Thymus (tissue), 11 donors: ENCODE measurements around the gene SYT8. TPM values are rescaled to one million over a fixed set of nuclear protein-coding genes. Genes with fewer than 3 reads are reported as not detected.
A peak's percentile ranks its signal among the peaks of the same experiment; 100 is the strongest.
"Not testable (repeated sequence)": the region's sequence is repeated elsewhere in the genome, so short reads cannot be mapped to it uniquely, and the experiment has no call there.

Experiments used
- DNase-seq, 9 donors: peaks; one replicate each; pipeline ENCODE4 v3.0.0-alpha.2; 2013; ENCODE audit warnings: low spot score in 9 of 9, low read depth in 6 of 9, missing footprints in 1 of 9
- H3K27ac ChIP-seq, 2 donors: one replicate each; pipeline ENCODE4 v1.5.1; 2013; ENCODE audit warnings: control low read depth in 1 of 2, low read depth in 1 of 2, low read length in 1 of 2, mild to moderate bottlenecking in 1 of 2, moderate library complexity in 1 of 2
- H3K27me3 ChIP-seq, 2 donors: one replicate each; pipeline ENCODE4 v1.5.1; 2013; ENCODE audit warnings: low read length in 1 of 2; ENCODE audit not compliant: control insufficient read depth in 2 of 2, insufficient read depth in 1 of 2
- H3K36me3 ChIP-seq, 2 donors: one replicate each; pipeline ENCODE4 v1.5.1; 2013; ENCODE audit warnings: low read length in 1 of 2, mild to moderate bottlenecking in 1 of 2, moderate library complexity in 1 of 2; ENCODE audit not compliant: control insufficient read depth in 2 of 2, insufficient read depth in 2 of 2
- H3K4me1 ChIP-seq, 2 donors: one replicate each; pipeline ENCODE4 v1.5.1; 2013; ENCODE audit warnings: low read length in 2 of 2; ENCODE audit not compliant: control insufficient read depth in 2 of 2, insufficient read depth in 2 of 2
- H3K4me3 ChIP-seq, 2 donors: one replicate each; pipeline ENCODE4 v1.5.1; 2013; ENCODE audit warnings: low read length in 2 of 2, control low read depth in 1 of 2, mild to moderate bottlenecking in 1 of 2
- H3K9me3 ChIP-seq, 2 donors: one replicate each; pipeline ENCODE4 v1.5.1; 2013; ENCODE audit warnings: low read length in 1 of 2, mild to moderate bottlenecking in 1 of 2; ENCODE audit not compliant: control insufficient read depth in 2 of 2, insufficient read depth in 1 of 2
- WGBS: extraction: QIAGEN DNeasy Blood & Tissue Kit; methylation state at CpG from one replicate; pipeline ENCODE4 v1.1.7; 2013; 5-methylcytosine and 5-hydroxymethylcytosine counted together
- polyA plus RNA-seq: library from polyadenylated mRNA; stranded (reverse); fragments of 200-250 nt; gene quantifications from one replicate; pipeline ENCODE4 v1.2.3, GENCODE V29; 2013
- total RNA-seq: library from RNA; stranded (reverse); fragments of 120-200 nt; gene quantifications from one replicate; pipeline ENCODE4 v1.2.4, GENCODE V29; 2013
- donor health status: healthy.

Gene SYT8
- total and polyA plus RNA-seq, 2 donors, result 0.71 to 9.8 TPM

- WGBS, result 82% methylated on average over 11 of the region's 11 CpGs
- Histone ChIP-seq H3K27me3 (peaks cover 0 to 11% of the 10 kb centered on the region in 2 donors), H3K9me3 (no peaks in the 10 kb centered on the region), H3K27ac (no peak overlapping the region), H3K4me1 (peaks cover 0 to 26% of the 10 kb centered on the region in 2 donors), H3K36me3 (no peaks in the 10 kb centered on the region), H3K4me3 (no peak overlapping the region)
- DNase-seq, result no peak
Observed at GRCh38 chr11:1873048-1873812, 38.4 kb downstream of the SYT8 start.

- H3K4me1 ChIP-seq, result peaks cover 0 to 26% of the 10 kb centered on the region in 2 donors
- not testable (repeated sequence) for H3K4me3 ChIP-seq
- WGBS, result 90% methylated on average over 17 of the region's 17 CpGs
Observed at GRCh38 chr11:1873813-1874150, 39.0 kb downstream of the SYT8 start.

DNA sequence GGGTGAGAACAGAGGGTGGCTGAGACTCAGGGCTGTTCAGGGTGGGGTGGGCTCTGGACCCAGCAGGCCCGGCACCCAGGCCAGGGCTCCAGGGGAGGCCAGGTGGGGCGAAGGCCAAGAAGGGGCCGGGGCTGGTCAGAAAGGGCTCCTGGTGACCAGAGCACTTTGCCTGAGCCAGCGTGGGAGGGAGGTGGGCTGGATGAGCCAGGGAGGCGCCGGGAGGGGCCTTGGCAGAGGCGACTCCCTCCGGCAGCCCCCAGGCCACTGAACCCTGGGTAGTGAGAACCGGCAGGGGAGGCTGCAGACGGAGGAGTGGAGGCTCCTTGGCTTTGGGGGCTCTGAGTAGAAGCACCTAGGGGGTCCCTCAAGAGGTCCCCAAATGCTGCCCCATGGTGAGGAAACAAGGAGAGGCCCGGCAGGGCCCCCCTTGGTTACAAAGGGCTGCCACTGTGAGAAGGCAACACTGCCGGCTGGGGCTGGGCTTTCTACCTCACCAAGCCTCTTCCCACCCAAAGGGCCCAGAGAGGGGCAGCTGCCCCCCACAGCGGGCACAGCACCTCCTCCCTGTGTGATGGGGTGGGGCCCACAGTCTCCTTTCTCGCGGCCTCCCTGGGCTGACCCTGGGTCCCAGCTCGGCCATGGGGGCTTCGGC, 39.8 kb downstream of the SYT8 start:
- not testable (repeated sequence) for H3K36me3 ChIP-seq, H3K27ac ChIP-seq, H3K4me3 ChIP-seq, DNase-seq, H3K9me3 ChIP-seq
- 96% methylated on average over 17 of the region's 17 CpGs for WGBS
- Histone ChIP-seq H3K4me1 (peaks cover 0 to 26% of the 10 kb centered on the region in 2 donors), H3K27me3 (peaks cover 0 to 11% of the 10 kb centered on the region in 2 donors)

More at GRCh38 chr11:1873813-1874150, 39.0 kb downstream of the SYT8 start:
- DNase-seq, H3K36me3 ChIP-seq, H3K9me3 ChIP-seq, H3K27ac ChIP-seq: not testable (repeated sequence)
- peaks cover 0 to 11% of the 10 kb centered on the region in 2 donors for H3K27me3 ChIP-seq

GRCh38 chr11:1875093-1875850, 40.5 kb downstream of the SYT8 start:
- peaks cover 0 to 9% of the 10 kb centered on the region in 2 donors for H3K27me3 ChIP-seq
- no peaks in the 10 kb centered on the region for H3K36me3 ChIP-seq
- no peak overlapping the region for H3K27ac ChIP-seq
- H3K4me3 ChIP-seq, result no peak overlapping the region
- whole genome bisulfite sequencing, result 78% methylated on average over 28 of the region's 28 CpGs
- H3K9me3 ChIP-seq, result no peaks in the 10 kb centered on the region
- DNase-seq, result no peak
- peaks cover 0 to 23% of the 10 kb centered on the region in 2 donors for H3K4me1 ChIP-seq

DNA sequence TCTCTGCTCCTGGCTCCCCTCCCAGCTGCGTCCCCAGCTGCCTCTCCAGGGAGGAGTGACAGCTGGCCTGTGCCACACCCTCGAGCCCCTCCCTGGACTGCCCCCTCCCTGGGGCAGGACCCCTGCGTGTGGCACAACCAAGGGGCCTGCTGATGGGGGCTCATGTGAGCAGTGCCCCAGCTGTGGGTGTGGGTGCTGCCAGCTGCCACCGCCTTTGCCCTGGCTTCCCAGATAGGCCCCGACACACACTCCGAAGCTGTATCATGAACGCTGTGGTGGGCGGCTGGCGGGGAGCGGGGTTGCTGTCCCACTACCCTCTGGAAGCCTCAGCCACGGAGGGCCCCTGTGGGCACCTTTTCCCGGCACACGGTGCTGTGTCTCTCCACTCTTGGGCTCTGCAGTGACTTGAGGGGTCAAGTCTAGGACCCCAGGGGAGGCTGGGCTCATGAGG, 41.1 kb downstream of the SYT8 start:
- not testable (repeated sequence) for DNase-seq, H3K9me3 ChIP-seq, H3K27me3 ChIP-seq, H3K4me3 ChIP-seq, H3K27ac ChIP-seq, H3K36me3 ChIP-seq
- 81% methylated on average over 13 of the region's 13 CpGs for WGBS
- H3K4me1 ChIP-seq, result peaks cover 0 to 24% of the 10 kb centered on the region in 2 donors

DNA sequence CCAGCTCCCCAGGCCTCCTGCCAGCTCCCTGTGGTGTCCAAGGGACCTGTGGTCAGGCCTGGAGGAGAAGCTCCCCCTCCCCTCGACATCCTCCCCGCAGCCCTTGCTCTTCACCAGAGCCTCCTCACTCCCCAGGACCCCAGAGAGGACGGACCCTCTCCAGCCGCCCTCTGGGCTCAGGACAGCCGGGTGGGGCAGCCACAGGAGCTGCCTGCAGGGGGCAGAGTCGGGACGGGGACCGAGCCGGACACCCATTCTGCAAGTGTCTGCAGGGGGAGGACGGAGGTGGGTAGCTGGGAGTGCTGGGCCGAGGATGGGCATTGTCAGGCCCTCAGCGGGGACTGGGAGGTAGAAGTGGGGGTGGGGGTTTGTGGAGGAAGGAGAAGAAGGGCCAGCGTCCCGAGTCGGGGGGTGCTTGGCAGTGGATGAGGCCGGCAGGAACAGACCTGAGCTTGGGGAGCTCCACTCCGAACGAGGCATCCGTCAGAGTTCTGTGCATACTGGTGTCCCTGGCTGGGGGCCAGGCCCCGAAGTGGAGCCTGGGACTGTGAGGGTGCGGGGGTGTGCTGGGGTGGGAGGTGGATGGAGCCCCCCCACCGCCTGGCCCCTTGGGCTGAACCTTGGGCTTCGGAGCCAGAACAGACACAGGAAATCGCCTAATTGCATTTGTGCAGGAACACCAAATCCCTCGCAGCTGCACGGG, 41.7 kb downstream of the SYT8 start:
- Histone ChIP-seq H3K4me3 (no peak overlapping the region), H3K9me3 (no peaks in the 10 kb centered on the region), H3K36me3 (peaks cover 0 to 4% of the 10 kb centered on the region in 2 donors), H3K4me1 (peaks cover 0 to 25% of the 10 kb centered on the region in 2 donors), H3K27me3 (no peaks in the 10 kb centered on the region), H3K27ac (no peak overlapping the region)
- DNase-seq, result no peak
- 82% methylated on average over 26 of the region's 26 CpGs for WGBS

DNA sequence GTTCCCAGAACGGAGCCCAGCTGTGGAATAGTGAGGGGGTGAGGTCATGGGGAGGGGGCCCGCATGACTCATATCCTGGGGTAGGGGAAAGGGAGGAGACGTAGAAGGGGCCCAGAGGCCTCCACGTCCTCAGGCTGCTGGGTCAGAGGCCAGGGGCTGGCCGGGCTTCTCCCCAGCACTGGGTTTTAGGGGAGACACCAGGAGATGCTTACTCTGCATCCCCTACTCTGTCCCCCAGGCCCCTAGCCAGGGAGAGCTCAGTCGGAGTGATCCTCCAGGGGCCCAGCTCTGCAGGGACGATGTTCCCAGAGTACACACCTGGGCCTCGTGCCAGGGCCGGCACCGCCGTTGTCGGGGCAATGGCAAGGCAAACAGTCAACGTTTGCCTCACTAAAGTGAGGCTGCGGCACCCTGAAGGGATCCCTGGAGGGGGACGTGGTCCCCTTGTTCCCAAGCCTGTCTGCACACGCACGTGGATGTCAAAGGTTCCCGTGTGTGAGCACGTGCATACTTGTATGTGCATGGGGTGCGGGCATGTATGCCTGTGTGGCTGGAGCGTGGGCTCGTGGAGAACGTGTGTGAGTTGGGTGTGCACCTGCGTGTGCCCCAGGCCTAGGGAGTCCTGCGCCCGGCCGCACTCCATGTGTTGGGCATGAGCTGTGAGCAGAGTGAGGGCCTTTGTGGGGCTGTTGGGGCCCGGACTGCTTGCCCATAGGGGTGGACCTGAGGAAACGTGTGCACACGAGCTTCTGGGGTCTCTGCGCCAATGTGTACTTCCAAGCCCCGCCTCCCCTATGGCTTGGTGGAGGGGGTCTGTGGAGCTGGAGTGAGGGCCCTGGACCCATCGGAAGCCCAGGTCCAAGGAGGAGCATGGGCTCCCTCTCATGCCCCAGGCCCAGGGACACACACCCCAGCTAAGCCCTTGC, 42.7 kb downstream of the SYT8 start:
- no peaks in the 10 kb centered on the region for H3K9me3 ChIP-seq
- H3K4me3 ChIP-seq, result no peak overlapping the region
- WGBS, result 85% methylated on average over 33 of the region's 33 CpGs
- peak overlapping the region in 1 of 2 donors; percentile 43 for H3K27ac ChIP-seq
- H3K27me3 ChIP-seq, result no peaks in the 10 kb centered on the region
- peaks cover 0 to 4% of the 10 kb centered on the region in 2 donors for H3K36me3 ChIP-seq
- H3K4me1 ChIP-seq, result peaks cover 0 to 35% of the 10 kb centered on the region in 2 donors
- no peak for DNase-seq
